HG02885 (cell line): ENCODE measurements around the gene BBLN.
"Not testable (repeated sequence)": the region's sequence is repeated elsewhere in the genome, so short reads cannot be mapped to it uniquely, and the experiment has no call there.

Experiments
- ATAC-seq: cut with Tn5 transposase; IDR thresholded peaks from one replicate; pipeline ENCODE4 v1.9.1; 2021; ENCODE audit warnings: mild to moderate bottlenecking; ENCODE audit not compliant: unreplicated experiment, poor library complexity

The BBLN gene

GRCh38 chr9:128160603-128160987 is 530 bp downstream of the BBLN start:
- ATAC-seq = peak; percentile 13

GRCh38 chr9:128161215-128161902 is 1.3 kb downstream of the BBLN start:
- ATAC-seq = no peak

GRCh38 chr9:128162215-128163026 is 2.4 kb downstream of the BBLN start:
- ATAC-seq = no peak

GRCh38 chr9:128163027-128163515 is 3.0 kb downstream of the BBLN start:
- no peak for ATAC-seq

- ATAC-seq = no peak
These were observed 3.6 kb downstream of the BBLN start for GRCh38 chr9:128163523-128164306.

- no peak for ATAC-seq
These were observed 4.3 kb downstream of the BBLN start for GRCh38 chr9:128164307-128164885.

- no peak for ATAC-seq
These were observed 6.1 kb downstream of the BBLN start for GRCh38 chr9:128166169-128166568.

- ATAC-seq = no peak
These were observed 7.1 kb downstream of the BBLN start for GRCh38 chr9:128167209-128167608.

- no peak for ATAC-seq
These were observed 8.8 kb downstream of the BBLN start for GRCh38 chr9:128168731-128169308.

- ATAC-seq = no peak
These were observed 9.4 kb downstream of the BBLN start for GRCh38 chr9:128169492-128169891.

- no peak for ATAC-seq
These were observed 9.9 kb downstream of the BBLN start for GRCh38 chr9:128169925-128170324.

- ATAC-seq = no peak
These were observed 14.0 kb downstream of the BBLN start for GRCh38 chr9:128174062-128174461.

GRCh38 chr9:128175102-128175563 is 15.1 kb downstream of the BBLN start:
- ATAC-seq = no peak

GRCh38 chr9:128175726-128176125 is 15.7 kb downstream of the BBLN start:
- ATAC-seq = no peak

GRCh38 chr9:128178806-128179431 is 18.9 kb downstream of the BBLN start:
- no peak for ATAC-seq

GRCh38 chr9:128180001-128180400 is 19.9 kb downstream of the BBLN start:
- ATAC-seq = no peak

- no peak for ATAC-seq
These were observed 20.4 kb downstream of the BBLN start for GRCh38 chr9:128180447-128180846.

GRCh38 chr9:128181480-128181879 is 21.4 kb downstream of the BBLN start:
- not testable (repeated sequence) for ATAC-seq

- ATAC-seq = no peak
These were observed 23.0 kb downstream of the BBLN start for GRCh38 chr9:128182893-128183588.
